ENCODE measurements around the gene PLSCR4.
"Not testable (repeated sequence)": the region's sequence is repeated elsewhere in the genome, so short reads cannot be mapped to it uniquely, and the experiment has no call there.

PLSCR4 gene

DNA sequence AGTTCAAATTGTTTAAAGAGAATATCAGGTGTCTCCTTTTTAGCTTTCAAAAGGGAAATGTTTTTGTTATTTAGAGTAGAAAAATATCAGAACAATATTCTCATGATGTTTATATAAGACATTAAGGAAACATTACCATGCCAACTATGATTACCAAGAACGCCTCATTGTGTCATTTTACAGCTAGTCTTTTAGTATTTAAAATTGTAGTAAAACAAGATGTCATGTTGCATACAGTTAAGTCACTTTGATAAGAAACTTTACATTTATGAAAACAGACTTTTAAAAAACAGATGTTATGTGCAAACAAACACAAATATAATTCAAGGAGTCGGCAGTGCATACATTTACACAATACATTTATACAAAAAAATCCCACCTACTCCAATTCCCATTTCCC, 4.4 kb downstream of the PLSCR4 start:
- no peak for DNase-seq

GRCh38 chr3:146243559-146243958, 7.3 kb downstream of the PLSCR4 start:
- DNase-seq = no peak

GRCh38 chr3:146241523-146242240, 9.2 kb downstream of the PLSCR4 start:
- DNase-seq = no peak

- DNase-seq = no peak
Observed at GRCh38 chr3:146233487-146233886, 17.4 kb downstream of the PLSCR4 start.

- no peak for DNase-seq
Observed at GRCh38 chr3:146227486-146227885, 23.4 kb downstream of the PLSCR4 start.

- no peak for DNase-seq
Observed at GRCh38 chr3:146226881-146227280, 24.0 kb downstream of the PLSCR4 start.

DNA sequence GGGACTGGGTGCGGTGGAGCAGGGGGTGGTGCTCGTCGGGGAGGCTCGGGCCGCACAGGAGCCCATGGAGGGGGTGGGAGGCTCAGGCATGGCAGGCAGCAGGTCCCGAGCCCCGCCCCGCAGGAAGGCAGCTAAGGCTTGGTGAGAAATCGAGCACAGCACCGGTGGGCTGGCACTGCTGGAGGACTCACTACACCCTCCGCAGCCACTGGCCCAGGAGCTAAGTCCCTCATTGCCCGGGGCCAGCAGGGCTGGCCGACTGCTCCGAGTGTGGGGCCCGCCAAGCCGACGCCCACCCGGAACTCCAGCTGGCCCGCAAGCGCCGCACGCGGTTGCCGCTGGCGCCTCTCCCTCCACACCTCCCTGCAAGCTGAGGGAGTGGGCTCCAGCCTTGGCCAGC, 25.4 kb downstream of the PLSCR4 start:
- not testable (repeated sequence) for DNase-seq

GRCh38 chr3:146223401-146224373, 27.2 kb downstream of the PLSCR4 start:
- no peak for DNase-seq

DNA sequence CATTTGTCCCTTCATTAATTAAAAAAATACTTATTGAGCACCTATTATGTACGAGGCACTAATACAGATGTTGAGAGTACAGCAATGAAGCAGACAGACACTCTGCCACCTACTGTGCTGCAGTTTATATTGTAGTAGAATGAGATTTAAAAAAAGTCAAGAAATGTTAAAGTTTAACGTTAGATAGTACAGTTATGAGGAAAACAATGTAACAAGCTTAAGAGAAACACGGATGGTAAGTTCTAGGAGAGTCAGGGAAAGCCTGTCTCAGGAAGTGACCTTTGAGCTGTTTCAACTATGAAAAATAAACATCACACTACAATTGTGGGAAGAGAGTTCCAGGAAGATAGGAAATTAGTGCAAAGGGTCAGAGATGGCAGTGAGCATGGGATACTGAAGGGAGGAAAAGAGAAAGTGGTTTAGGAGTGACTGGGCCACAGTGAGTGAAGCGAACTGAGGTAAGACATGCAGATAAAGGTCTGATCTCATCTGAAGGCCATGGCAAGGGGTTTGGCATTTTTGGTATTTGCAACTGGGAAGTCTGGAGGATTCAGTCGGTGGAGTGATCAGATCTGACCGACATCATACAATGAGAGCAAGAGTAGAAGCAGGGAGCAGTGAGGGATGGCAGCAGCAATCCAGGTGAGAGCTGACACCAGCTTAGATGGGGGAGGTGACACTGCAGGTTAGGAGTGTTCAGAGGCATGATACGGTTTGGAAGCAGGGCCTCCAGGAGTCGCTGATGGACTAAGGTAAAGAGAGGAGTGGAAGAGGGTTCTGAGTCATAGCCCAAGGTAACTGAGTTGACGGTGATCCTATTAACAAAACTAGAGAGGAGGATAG, 28.5 kb downstream of the PLSCR4 start:
- DNase-seq = no peak

- DNase-seq = no peak
Observed at GRCh38 chr3:146221276-146221675, 29.6 kb downstream of the PLSCR4 start.

- no peak for DNase-seq
Observed at GRCh38 chr3:146218880-146219866, 31.7 kb downstream of the PLSCR4 start.

- no peak for DNase-seq
Observed at GRCh38 chr3:146217324-146217723, 33.6 kb downstream of the PLSCR4 start.

- DNase-seq = no peak
Observed at GRCh38 chr3:146214493-146214892, 36.4 kb downstream of the PLSCR4 start.

DNA sequence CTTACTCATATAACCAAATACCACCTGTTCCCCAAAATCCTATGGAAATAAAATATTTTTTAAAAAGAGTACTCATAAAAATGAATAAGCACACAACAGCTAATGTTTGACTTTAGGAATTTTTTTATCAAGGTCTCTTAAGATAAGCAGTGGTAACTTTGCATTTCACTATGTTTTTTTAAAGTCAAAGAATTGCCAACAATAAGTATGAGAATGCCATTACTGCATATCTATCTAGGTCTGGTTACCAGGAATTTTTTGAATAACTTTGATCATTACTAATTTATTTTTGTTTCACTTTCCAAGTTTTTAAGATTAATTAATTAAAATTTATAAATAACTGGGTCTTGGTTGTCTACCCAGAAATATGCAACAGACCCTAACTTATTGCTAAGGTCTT, 41.5 kb downstream of the PLSCR4 start:
- DNase-seq = no peak

GRCh38 chr3:146203776-146204175, 47.1 kb downstream of the PLSCR4 start:
- no peak for DNase-seq

GRCh38 chr3:146200461-146201220, 50.3 kb downstream of the PLSCR4 start:
- no peak for DNase-seq

DNA sequence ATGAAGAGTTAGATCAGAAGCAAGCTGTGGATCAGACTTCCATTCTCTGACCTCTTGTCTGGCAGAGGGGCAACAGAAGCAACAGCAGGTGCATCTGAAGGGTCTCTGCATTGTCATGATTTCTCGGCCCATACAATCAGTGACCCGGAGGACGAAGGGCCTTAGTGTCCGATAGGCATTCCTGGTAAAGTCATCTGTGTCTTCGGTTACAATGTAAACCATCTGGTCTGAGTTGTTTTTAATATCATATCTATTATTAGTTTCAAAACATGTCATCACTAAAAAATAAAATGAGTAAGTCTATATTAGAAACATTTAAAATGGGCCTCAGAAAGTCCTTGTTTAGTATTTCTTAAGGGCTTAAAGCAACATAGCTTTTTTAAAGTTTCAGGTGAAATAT, 51.1 kb downstream of the PLSCR4 start:
- DNase-seq = no peak

- no peak for DNase-seq
Observed at GRCh38 chr3:146196789-146197188, 54.1 kb downstream of the PLSCR4 start.

- DNase-seq = no peak
Observed at GRCh38 chr3:146195605-146196004, 55.3 kb downstream of the PLSCR4 start.

DNA sequence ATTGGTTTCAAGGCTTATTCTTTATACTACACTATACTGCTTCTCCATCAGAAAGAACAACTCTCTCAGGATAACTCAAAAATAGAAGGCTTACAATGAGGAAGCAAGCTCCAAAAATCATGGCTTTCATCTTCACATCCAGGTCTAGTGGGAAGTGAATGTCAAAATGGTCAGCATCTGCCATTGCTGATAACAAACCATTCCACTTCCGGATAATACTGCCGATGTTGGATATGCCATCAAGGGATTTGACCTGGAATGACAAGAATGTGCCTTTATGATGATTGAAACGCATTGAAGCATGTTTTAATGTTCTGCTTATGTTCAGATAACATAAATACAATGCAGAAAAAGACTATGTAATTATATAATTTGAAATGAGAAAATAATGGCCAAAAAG, 55.9 kb downstream of the PLSCR4 start:
- no peak for DNase-seq

DNA sequence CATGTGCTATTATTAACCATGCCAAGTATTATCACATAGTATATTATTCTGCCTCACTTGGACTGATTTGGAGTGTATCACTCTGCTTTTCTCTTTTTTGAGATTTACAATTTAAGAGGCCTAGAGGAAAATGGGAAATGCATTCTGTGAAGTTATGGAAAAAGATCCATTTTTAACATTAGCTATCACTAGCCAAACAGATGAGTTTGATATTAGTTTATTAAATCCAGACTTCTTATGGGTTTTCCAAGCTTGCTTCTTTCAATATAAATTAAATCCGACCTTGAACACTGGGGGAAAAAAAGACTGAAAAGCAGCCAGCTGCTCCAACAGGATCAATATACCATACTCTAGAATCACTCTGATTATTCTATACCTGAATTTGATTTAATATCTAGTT, 59.9 kb downstream of the PLSCR4 start:
- no peak for DNase-seq

All from activated gamma-delta T cell (primary cell).